ENCODE data around the gene PSMD7. TPM values are rescaled to one million over a fixed set of nuclear protein-coding genes. Genes with fewer than 3 reads are reported as not detected.
A peak's percentile ranks its signal among the peaks of the same experiment; 100 is the strongest.

Gene PSMD7
- total RNA-seq: 10 to 100 TPM; 79.9 to 82.3 TPM

- peak within 1 kb of the TSS; percentile 100 for H3K27ac Mint-ChIP-seq
- H3K36me3 Mint-ChIP-seq: peaks cover 21% of the 10 kb centered on the region
- POLR2A ChIA-PET: interaction anchor here (0.5 to 2.4 kb wide), 11 partner anchors 8 to 1137 kb away, joined by 3 to 10 read pairs (median 4); partner anchors contain the start of genes CFDP1, MLKL and RFWD3
- no peaks in the 10 kb centered on the region for H3K9me3 Mint-ChIP-seq
- H3K4me1 Mint-ChIP-seq: peaks cover 23% of the 10 kb centered on the region
- DNase-seq (peak; percentile 92), ATAC-seq (ENCODE audit: low read depth) (peak; percentile 90)
- H3K27me3 Mint-ChIP-seq: no peaks in the 10 kb centered on the region
- peak within 1 kb of the TSS; percentile 94 for H3K4me3 Mint-ChIP-seq
Observed at GRCh38 chr16:74296432-74297144, at the start of gene PSMD7. PSMD7 (plus strand) TSS chr16:74296814; CDS start chr16:74296915, 101 bp downstream.

GRCh38 chr16:74249254-74249653, 47.4 kb upstream of the PSMD7 start:
- Mint-ChIP-seq H3K4me3 (no peak overlapping the region), H3K9me3 (no peaks in the 10 kb centered on the region), H3K36me3 (no peaks in the 10 kb centered on the region), H3K27ac (no peak overlapping the region), H3K4me1 (no peaks in the 10 kb centered on the region), H3K27me3 (peaks cover 7% of the 10 kb centered on the region)
- ATAC-seq (ENCODE audit: low read depth) (no peak), DNase-seq (no peak)
- POLR2A ChIA-PET: no interaction called here

GRCh38 chr16:74249846-74250245, 46.8 kb upstream of the PSMD7 start:
- POLR2A ChIA-PET: no interaction called here
- H3K27me3 Mint-ChIP-seq: peaks cover 7% of the 10 kb centered on the region
- H3K27ac Mint-ChIP-seq: no peak overlapping the region
- DNase-seq (no peak), ATAC-seq (ENCODE audit: low read depth) (no peak)
- no peaks in the 10 kb centered on the region for H3K9me3 Mint-ChIP-seq
- no peaks in the 10 kb centered on the region for H3K4me1 Mint-ChIP-seq
- no peaks in the 10 kb centered on the region for H3K36me3 Mint-ChIP-seq
- no peak overlapping the region for H3K4me3 Mint-ChIP-seq

GRCh38 chr16:74252329-74252728, 44.3 kb upstream of the PSMD7 start:
- no peaks in the 10 kb centered on the region for H3K9me3 Mint-ChIP-seq

GRCh38 chr16:74253161-74253938, 43.3 kb upstream of the PSMD7 start:
- POLR2A ChIA-PET: no interaction called here
- no peak overlapping the region for H3K27ac Mint-ChIP-seq

More at GRCh38 chr16:74252329-74252728, 44.3 kb upstream of the PSMD7 start:
- no peaks in the 10 kb centered on the region for H3K4me1 Mint-ChIP-seq
- no peak overlapping the region for H3K4me3 Mint-ChIP-seq
- ATAC-seq (ENCODE audit: low read depth) (no peak), DNase-seq (no peak)
- POLR2A ChIA-PET: no interaction called here
- peaks cover 7% of the 10 kb centered on the region for H3K27me3 Mint-ChIP-seq
- H3K27ac Mint-ChIP-seq: no peak overlapping the region
- H3K36me3 Mint-ChIP-seq: no peaks in the 10 kb centered on the region

GRCh38 chr16:74257061-74257460, 39.6 kb upstream of the PSMD7 start:
- Mint-ChIP-seq H3K27me3 (peaks cover 5% of the 10 kb centered on the region), H3K9me3 (no peaks in the 10 kb centered on the region), H3K4me3 (no peak overlapping the region), H3K4me1 (no peaks in the 10 kb centered on the region), H3K27ac (no peak overlapping the region), H3K36me3 (no peaks in the 10 kb centered on the region)
- DNase-seq (no peak), ATAC-seq (ENCODE audit: low read depth) (no peak)
- POLR2A ChIA-PET: no interaction called here

More at GRCh38 chr16:74253161-74253938, 43.3 kb upstream of the PSMD7 start:
- Mint-ChIP-seq H3K27me3 (peaks cover 3% of the 10 kb centered on the region), H3K36me3 (no peaks in the 10 kb centered on the region), H3K9me3 (no peaks in the 10 kb centered on the region), H3K4me1 (no peaks in the 10 kb centered on the region), H3K4me3 (no peak overlapping the region)
- ATAC-seq (ENCODE audit: low read depth) (no peak), DNase-seq (no peak)

- H3K9me3 Mint-ChIP-seq: no peaks in the 10 kb centered on the region
- H3K27me3 Mint-ChIP-seq: peaks cover 4% of the 10 kb centered on the region
- DNase-seq (no peak), ATAC-seq (ENCODE audit: low read depth) (no peak)
- POLR2A ChIA-PET: no interaction called here
- no peak overlapping the region for H3K27ac Mint-ChIP-seq
- no peaks in the 10 kb centered on the region for H3K4me1 Mint-ChIP-seq
- no peak overlapping the region for H3K4me3 Mint-ChIP-seq
- no peaks in the 10 kb centered on the region for H3K36me3 Mint-ChIP-seq
Observed at GRCh38 chr16:74261068-74261467, 35.5 kb upstream of the PSMD7 start.

GRCh38 chr16:74264811-74265210, 31.8 kb upstream of the PSMD7 start:
- no peak for ATAC-seq (ENCODE audit: low read depth)
- Mint-ChIP-seq H3K27ac (no peak overlapping the region), H3K36me3 (no peaks in the 10 kb centered on the region)

GRCh38 chr16:74268372-74268782, 28.2 kb upstream of the PSMD7 start:
- H3K9me3 Mint-ChIP-seq: no peaks in the 10 kb centered on the region
- H3K4me1 Mint-ChIP-seq: no peaks in the 10 kb centered on the region
- no peak overlapping the region for H3K27ac Mint-ChIP-seq

More at GRCh38 chr16:74264811-74265210, 31.8 kb upstream of the PSMD7 start:
- H3K4me3 Mint-ChIP-seq: no peak overlapping the region
- H3K9me3 Mint-ChIP-seq: no peaks in the 10 kb centered on the region
- H3K27me3 Mint-ChIP-seq: peaks cover 7% of the 10 kb centered on the region
- DNase-seq: no peak
- POLR2A ChIA-PET: no interaction called here
- H3K4me1 Mint-ChIP-seq: no peaks in the 10 kb centered on the region

GRCh38 chr16:74271872-74272271, 24.7 kb upstream of the PSMD7 start:
- H3K27me3 Mint-ChIP-seq: peaks cover 16% of the 10 kb centered on the region
- H3K36me3 Mint-ChIP-seq: no peaks in the 10 kb centered on the region
- no peak for DNase-seq
- no peaks in the 10 kb centered on the region for H3K4me1 Mint-ChIP-seq
- H3K9me3 Mint-ChIP-seq: no peaks in the 10 kb centered on the region
- no peak overlapping the region for H3K4me3 Mint-ChIP-seq
- POLR2A ChIA-PET: no interaction called here
- H3K27ac Mint-ChIP-seq: no peak overlapping the region
- ATAC-seq (ENCODE audit: low read depth): no peak

More at GRCh38 chr16:74268372-74268782, 28.2 kb upstream of the PSMD7 start:
- H3K27me3 Mint-ChIP-seq: peaks cover 8% of the 10 kb centered on the region
- POLR2A ChIA-PET: no interaction called here
- H3K4me3 Mint-ChIP-seq: no peak overlapping the region
- H3K36me3 Mint-ChIP-seq: no peaks in the 10 kb centered on the region
- DNase-seq (no peak), ATAC-seq (ENCODE audit: low read depth) (no peak)

- Mint-ChIP-seq H3K36me3 (no peaks in the 10 kb centered on the region), H3K4me1 (no peaks in the 10 kb centered on the region), H3K4me3 (no peak overlapping the region), H3K27ac (no peak overlapping the region), H3K9me3 (peaks cover 2% of the 10 kb centered on the region), H3K27me3 (peaks cover 8% of the 10 kb centered on the region)
- POLR2A ChIA-PET: no interaction called here
- ATAC-seq (ENCODE audit: low read depth) (no peak), DNase-seq (no peak)
Observed at GRCh38 chr16:74275031-74275636, 21.5 kb upstream of the PSMD7 start.

GRCh38 chr16:74275711-74276110, 20.9 kb upstream of the PSMD7 start:
- POLR2A ChIA-PET: no interaction called here
- Mint-ChIP-seq H3K27ac (no peak overlapping the region), H3K4me3 (no peak overlapping the region), H3K4me1 (no peaks in the 10 kb centered on the region), H3K27me3 (peaks cover 8% of the 10 kb centered on the region), H3K9me3 (peaks cover 2% of the 10 kb centered on the region), H3K36me3 (no peaks in the 10 kb centered on the region)
- ATAC-seq (ENCODE audit: low read depth) (no peak), DNase-seq (no peak)

GRCh38 chr16:74277974-74278373, 18.6 kb upstream of the PSMD7 start:
- Mint-ChIP-seq H3K27ac (no peak overlapping the region), H3K4me3 (no peak overlapping the region), H3K27me3 (peaks cover 8% of the 10 kb centered on the region), H3K36me3 (no peaks in the 10 kb centered on the region), H3K4me1 (no peaks in the 10 kb centered on the region), H3K9me3 (peaks cover 2% of the 10 kb centered on the region)
- POLR2A ChIA-PET: no interaction called here
- ATAC-seq (ENCODE audit: low read depth): no peak
- DNase-seq: no peak

All from activated naive CD8-positive, alpha-beta T cell treated with anti-CD3 and anti-CD28 coated beads, Interleukin-2, amount 10 ng/mL, durations not matched to agents 7 days and 5 days (primary cell).